NCI-H1694 treated with DMSO at 0.1 percent for 48 hours (cell line): ENCODE results near the gene UBR1.

Source experiments
- DNase-seq: peaks from one replicate; lab custom pipeline; 2025; lab: John Stamatoyannopoulos, UW

The UBR1 gene

GRCh38 chr15:43107751-43108150 is 1.9 kb upstream of the UBR1 start:
- no peak for DNase-seq

- no peak for DNase-seq
Observed at GRCh38 chr15:43106486-43106829, 620 bp upstream of the UBR1 start.

GRCh38 chr15:43105077-43105736 is 631 bp downstream of the UBR1 start:
- no peak for DNase-seq

- no peak for DNase-seq
Observed at GRCh38 chr15:43104426-43104825, 1.4 kb downstream of the UBR1 start.

GRCh38 chr15:43103907-43104306 is 1.9 kb downstream of the UBR1 start:
- DNase-seq = no peak

GRCh38 chr15:43102187-43102586 is 3.7 kb downstream of the UBR1 start:
- DNase-seq = no peak

GRCh38 chr15:43100971-43101370 is 4.9 kb downstream of the UBR1 start:
- DNase-seq = no peak

GRCh38 chr15:43099105-43099845 is 6.6 kb downstream of the UBR1 start:
- DNase-seq = no peak

- no peak for DNase-seq
Observed at GRCh38 chr15:43096411-43096810, 9.4 kb downstream of the UBR1 start.

GRCh38 chr15:43095708-43096347 is 10.0 kb downstream of the UBR1 start:
- no peak for DNase-seq

- DNase-seq = no peak
Observed at GRCh38 chr15:43095243-43095642, 10.6 kb downstream of the UBR1 start.

- DNase-seq = no peak
Observed at GRCh38 chr15:43094416-43095030, 11.3 kb downstream of the UBR1 start.

- DNase-seq = no peak
Observed at GRCh38 chr15:43093026-43093425, 12.8 kb downstream of the UBR1 start.

GRCh38 chr15:43091859-43092258 is 14.0 kb downstream of the UBR1 start:
- DNase-seq = no peak

GRCh38 chr15:43086551-43086950 is 19.3 kb downstream of the UBR1 start:
- no peak for DNase-seq

- no peak for DNase-seq
Observed at GRCh38 chr15:43085921-43086320, 19.9 kb downstream of the UBR1 start.

- DNase-seq = no peak
Observed at GRCh38 chr15:43082509-43082908, 23.3 kb downstream of the UBR1 start.

- DNase-seq = no peak
Observed at GRCh38 chr15:43081283-43081682, 24.6 kb downstream of the UBR1 start.

- DNase-seq = no peak
Observed at GRCh38 chr15:43071451-43071850, 34.4 kb downstream of the UBR1 start.

GRCh38 chr15:43070893-43071292 is 34.9 kb downstream of the UBR1 start:
- DNase-seq = no peak

GRCh38 chr15:43070249-43070648 is 35.6 kb downstream of the UBR1 start:
- no peak for DNase-seq

- no peak for DNase-seq
Observed at GRCh38 chr15:43067717-43068461, 37.9 kb downstream of the UBR1 start.
